SU-DHL-6 (cell line): Measurements from ENCODE around the gene PI4KA.

Experiments used
- H2AFZ ChIP-seq: fragments of 200-600 bp; sonication (generic); 2 replicates; pipeline ENCODE4 v1.6.1; 2014; ENCODE audit warnings: low read depth, mild to moderate bottlenecking, moderate library complexity, mixed read lengths, antibody characterized with exemption, low read length; ENCODE audit not compliant: severe bottlenecking
- H3F3A ChIP-seq: fragments of 200-600 bp; shearing (Covaris generic); 2 replicates; pipeline ENCODE4 v1.6.0; 2016; ENCODE audit warnings: antibody characterized with exemption, mild to moderate bottlenecking; ENCODE audit not compliant: insufficient read depth
- H3K27ac ChIP-seq: fragments of 200-600 bp; sonication (generic); 2 replicates; pipeline ENCODE4 v1.5.1; 2016; ENCODE audit warnings: low read depth, mild to moderate bottlenecking, low read length, moderate library complexity, mixed read lengths
- H3K27me3 ChIP-seq: fragments of 200-600 bp; sonication (generic), shearing (Covaris generic); 2 replicates; pipeline ENCODE4 v1.6.0; 2014; ENCODE audit warnings: mild to moderate bottlenecking, low read length
- H3K36me3 ChIP-seq: fragments of 200-600 bp; sonication (generic); 2 replicates; pipeline ENCODE4 v1.6.1; 2014; ENCODE audit warnings: mild to moderate bottlenecking, low read length, mixed read lengths
- H3K4me2 ChIP-seq: fragments of 300-600, 200-600 bp; shearing (Covaris generic), sonication (generic); 2 replicates; pipeline ENCODE4 v1.6.0; 2014; ENCODE audit warnings: low read length, low read depth, mild to moderate bottlenecking; ENCODE audit not compliant: poor library complexity, severe bottlenecking
- H3K4me3 ChIP-seq: fragments of 200-600 bp; sonication (generic); 2 replicates; pipeline ENCODE4 v1.5.1; 2014; ENCODE audit warnings: antibody characterized with exemption, low read length, mild to moderate bottlenecking, mixed read lengths; ENCODE audit not compliant: insufficient read depth, poor library complexity, severe bottlenecking
- H3K79me2 ChIP-seq: fragments of 200-600 bp; sonication (generic); 2 replicates; pipeline ENCODE4 v1.6.1; 2014; ENCODE audit warnings: mild to moderate bottlenecking, low read length, moderate library complexity; ENCODE audit not compliant: insufficient read depth
- H3K9ac ChIP-seq: fragments of 200-600 bp; sonication (generic); 2 replicates; pipeline ENCODE4 v1.7.0; 2014; ENCODE audit warnings: mild to moderate bottlenecking, low read length
- H3K9me2 ChIP-seq: fragments of 200-600 bp; sonication (generic); replicated peaks from 2 replicates; pipeline ENCODE4 v1.6.1; 2014; ENCODE audit warnings: low read length; ENCODE audit not compliant: insufficient read depth
- H3K9me3 ChIP-seq: fragments of 200-600 bp; sonication (generic); 2 replicates; pipeline ENCODE4 v1.6.1; 2014; ENCODE audit warnings: low read length, mixed read lengths; ENCODE audit not compliant: insufficient read depth
- H4K20me1 ChIP-seq: fragments of 200-600 bp; sonication (generic); 2 replicates; pipeline ENCODE4 v1.6.1; 2014; ENCODE audit warnings: low read depth, mild to moderate bottlenecking, antibody characterized with exemption, low read length, moderate library complexity, mixed read lengths
- CTCF ChIP-seq: fragments of 200-600 bp; sonication (generic); IDR thresholded peaks from one replicate; pipeline ENCODE4 v1.5.1; 2017; ENCODE audit warnings: antibody characterized with exemption, mild to moderate bottlenecking, low read length, moderate library complexity; ENCODE audit not compliant: insufficient read depth, poor library complexity, severe bottlenecking
- EZH2phosphoT487 ChIP-seq: fragments of 200-600 bp; sonication (generic), shearing (Covaris generic); conservative IDR thresholded peaks from 2 replicates; pipeline ENCODE4 v1.6.1; 2018; ENCODE audit warnings: mild to moderate bottlenecking, antibody characterized with exemption, low read length, moderate library complexity, mixed read lengths

PI4KA gene

GRCh38 chr22:20885017-20885556, 26.5 kb upstream of the PI4KA start:
- Histone ChIP-seq H3K9ac (no peak overlapping the region), H3F3A (no peaks in the 10 kb centered on the region), H3K27ac (no peak overlapping the region), H3K9me2 (no peaks in the 10 kb centered on the region), H2AFZ (no peak overlapping the region), H4K20me1 (no peaks in the 10 kb centered on the region), H3K4me3 (no peak overlapping the region), H3K79me2 (no peaks in the 10 kb centered on the region), H3K27me3 (no peaks in the 10 kb centered on the region), H3K9me3 (no peaks in the 10 kb centered on the region), H3K4me2 (no peak overlapping the region), H3K36me3 (no peaks in the 10 kb centered on the region)
- TF ChIP-seq EZH2phosphoT487 (no peak), CTCF (no peak)

GRCh38 chr22:20884454-20884853, 25.8 kb upstream of the PI4KA start:
- no peaks in the 10 kb centered on the region for H3K79me2 ChIP-seq
- no peaks in the 10 kb centered on the region for H3K36me3 ChIP-seq

GRCh38 chr22:20882855-20883254, 24.2 kb upstream of the PI4KA start:
- TF ChIP-seq CTCF: no peak
- TF ChIP-seq EZH2phosphoT487: no peak
- Histone ChIP-seq H3K4me2 (no peak overlapping the region), H3K9me2 (no peaks in the 10 kb centered on the region)

More at GRCh38 chr22:20884454-20884853, 25.8 kb upstream of the PI4KA start:
- Histone ChIP-seq H3K9me2 (no peaks in the 10 kb centered on the region), H3K4me2 (no peak overlapping the region), H3K27me3 (no peaks in the 10 kb centered on the region), H4K20me1 (no peaks in the 10 kb centered on the region), H3K4me3 (no peak overlapping the region), H3F3A (no peaks in the 10 kb centered on the region), H3K9me3 (no peaks in the 10 kb centered on the region), H3K27ac (no peak overlapping the region), H2AFZ (no peak overlapping the region), H3K9ac (no peak overlapping the region)
- TF ChIP-seq CTCF: no peak
- no peak for TF ChIP-seq EZH2phosphoT487

More at GRCh38 chr22:20882855-20883254, 24.2 kb upstream of the PI4KA start:
- Histone ChIP-seq H3K9ac (no peak overlapping the region), H4K20me1 (no peaks in the 10 kb centered on the region), H3K36me3 (no peaks in the 10 kb centered on the region), H3K4me3 (no peak overlapping the region), H3K79me2 (no peaks in the 10 kb centered on the region), H2AFZ (no peak overlapping the region), H3K27ac (no peak overlapping the region), H3K9me3 (no peaks in the 10 kb centered on the region), H3K27me3 (no peaks in the 10 kb centered on the region), H3F3A (no peaks in the 10 kb centered on the region)
